ENCODE results near the gene ECI2. TPM values are rescaled to one million over a fixed set of nuclear protein-coding genes. Genes with fewer than 3 reads are reported as not detected.

The ECI2 gene
- total RNA-seq, 1 donor from 2014 or later = 48.0 TPM

DNA sequence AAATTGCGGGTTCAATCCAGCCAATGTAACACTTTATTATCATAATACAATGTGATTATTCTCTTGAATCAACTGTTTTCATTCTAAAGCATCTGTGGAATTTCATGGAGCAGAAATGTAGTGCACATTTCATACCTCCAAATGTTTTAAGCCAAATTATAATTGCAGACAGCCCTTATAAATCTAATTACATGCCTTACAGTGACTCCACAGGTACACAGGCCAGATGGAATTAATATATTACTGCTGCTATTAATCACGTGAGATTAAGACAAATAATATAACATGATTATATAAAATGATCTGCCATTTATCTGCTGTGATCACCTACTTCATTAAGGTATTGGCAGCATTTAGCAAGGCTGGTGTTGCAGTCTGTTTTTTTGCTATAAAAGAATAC lies 9.7 kb upstream of the ECI2 start:
- Histone ChIP-seq H3K36me3 (ENCODE audit: control insufficient read depth in 3 of 3, insufficient read depth in 3 of 3, low read length in 3 of 3) (no peaks in the 10 kb centered on the region), H3K4me3 (ENCODE audit: low read length in 3 of 3) (no peak overlapping the region), H3K9ac (ENCODE audit: low read depth in 1 of 3, low read length in 3 of 3) (no peak overlapping the region), H3K9me3 (ENCODE audit: control insufficient read depth in 3 of 3, low read length in 3 of 3) (no peaks in the 10 kb centered on the region), H3K27me3 (ENCODE audit: control insufficient read depth in 3 of 3, insufficient read depth in 3 of 3, low read length in 3 of 3) (no peaks in the 10 kb centered on the region), H3K4me1 (ENCODE audit: control insufficient read depth in 3 of 3, insufficient read depth in 3 of 3, low read length in 3 of 3) (no peaks in the 10 kb centered on the region), H3K27ac (ENCODE audit: low read depth, low read length) (no peak overlapping the region)

DNA sequence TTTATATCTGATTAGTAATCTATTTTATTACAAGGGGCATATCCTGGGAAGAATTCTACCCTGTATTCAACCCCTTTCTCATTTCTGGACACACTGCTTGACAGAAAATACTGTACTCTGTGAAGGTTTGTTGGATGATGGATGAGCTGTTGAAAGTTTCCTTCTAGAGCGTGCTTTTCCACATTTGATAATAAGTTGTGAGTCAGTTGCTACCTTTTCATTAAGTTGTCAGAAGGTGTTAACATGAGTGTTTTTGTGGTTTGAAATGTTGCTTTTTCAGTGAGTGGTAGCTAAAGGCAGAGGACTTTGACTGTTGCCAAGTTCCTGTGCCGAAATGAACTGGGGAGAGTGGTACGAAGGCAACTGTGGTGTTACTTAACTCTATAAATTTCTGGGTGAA lies 3.9 kb upstream of the ECI2 start:
- no peak overlapping the region for H3K4me3 ChIP-seq (ENCODE audit: low read length in 3 of 3)
- no peaks in the 10 kb centered on the region for H3K36me3 ChIP-seq (ENCODE audit: control insufficient read depth in 3 of 3, insufficient read depth in 3 of 3, low read length in 3 of 3)
- H3K9me3 ChIP-seq (ENCODE audit: control insufficient read depth in 3 of 3, low read length in 3 of 3) = no peaks in the 10 kb centered on the region
- no peaks in the 10 kb centered on the region for H3K27me3 ChIP-seq (ENCODE audit: control insufficient read depth in 3 of 3, insufficient read depth in 3 of 3, low read length in 3 of 3)
- no peak overlapping the region for H3K9ac ChIP-seq (ENCODE audit: low read depth in 1 of 3, low read length in 3 of 3)
- peaks cover 4 to 11% (median 7%) of the 10 kb centered on the region in 3 donors for H3K4me1 ChIP-seq (ENCODE audit: control insufficient read depth in 3 of 3, insufficient read depth in 3 of 3, low read length in 3 of 3)
- H3K27ac ChIP-seq (ENCODE audit: low read depth, low read length) = no peak overlapping the region

DNA sequence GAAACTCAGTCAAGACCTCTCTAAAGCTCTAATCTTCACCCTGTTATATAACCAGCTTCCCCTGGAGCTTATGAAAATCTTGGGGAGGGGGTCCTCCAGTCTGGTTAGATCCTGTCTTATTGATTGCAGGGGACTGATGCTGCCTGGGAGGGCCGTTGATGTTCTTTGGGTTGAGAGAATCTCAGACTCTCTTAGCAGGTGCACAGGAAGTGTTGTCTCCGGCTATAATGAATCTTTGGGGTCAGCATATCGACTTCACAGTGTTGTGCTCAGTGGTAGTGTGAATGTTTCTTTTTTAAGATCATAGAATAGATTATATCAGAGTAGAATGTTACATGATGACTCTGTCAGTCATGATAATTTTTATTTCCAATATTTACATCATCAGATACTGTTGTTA lies 2.8 kb upstream of the ECI2 start:
- no peak overlapping the region for H3K4me3 ChIP-seq (ENCODE audit: low read length in 3 of 3)
- no peaks in the 10 kb centered on the region for H3K36me3 ChIP-seq (ENCODE audit: control insufficient read depth in 3 of 3, insufficient read depth in 3 of 3, low read length in 3 of 3)
- H3K9me3 ChIP-seq (ENCODE audit: control insufficient read depth in 3 of 3, low read length in 3 of 3) = no peaks in the 10 kb centered on the region
- no peaks in the 10 kb centered on the region for H3K27me3 ChIP-seq (ENCODE audit: control insufficient read depth in 3 of 3, insufficient read depth in 3 of 3, low read length in 3 of 3)
- no peak overlapping the region for H3K9ac ChIP-seq (ENCODE audit: low read depth in 1 of 3, low read length in 3 of 3)
- H3K4me1 ChIP-seq (ENCODE audit: control insufficient read depth in 3 of 3, insufficient read depth in 3 of 3, low read length in 3 of 3) = peaks cover 11 to 19% (median 14%) of the 10 kb centered on the region in 3 donors
- H3K27ac ChIP-seq (ENCODE audit: low read depth, low read length) = no peak overlapping the region

DNA sequence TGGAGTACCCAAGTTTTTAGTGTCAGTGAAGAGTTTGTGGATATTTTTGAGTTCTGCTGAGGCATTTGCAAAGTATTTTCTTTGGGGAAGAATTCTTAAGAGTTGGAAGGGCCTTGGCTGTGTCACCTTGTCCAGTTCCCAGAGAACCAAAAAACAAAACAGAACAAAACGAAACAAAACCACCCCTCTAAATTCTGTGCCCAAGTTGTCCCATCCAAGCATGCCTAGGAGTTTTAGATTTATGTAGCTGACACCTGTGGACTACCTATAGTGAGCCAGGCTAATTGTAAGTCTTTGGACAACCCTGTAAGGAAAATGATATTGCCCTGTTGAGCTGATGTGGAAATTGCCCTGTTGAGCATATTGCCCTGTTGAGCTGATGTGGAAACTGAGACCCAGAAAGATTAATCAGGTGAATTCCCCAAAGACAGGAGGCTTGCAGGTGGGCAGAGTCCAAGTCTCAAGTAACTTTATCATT lies 1.0 kb upstream of the ECI2 start:
- no peaks in the 10 kb centered on the region for H3K27me3 ChIP-seq (ENCODE audit: control insufficient read depth in 3 of 3, insufficient read depth in 3 of 3, low read length in 3 of 3)
- no peaks in the 10 kb centered on the region for H3K9me3 ChIP-seq (ENCODE audit: control insufficient read depth in 3 of 3, low read length in 3 of 3)
- peaks cover 11 to 19% (median 14%) of the 10 kb centered on the region in 3 donors for H3K4me1 ChIP-seq (ENCODE audit: control insufficient read depth in 3 of 3, insufficient read depth in 3 of 3, low read length in 3 of 3)
- peak overlapping the region; percentile 73 to 91 (median 84) for H3K9ac ChIP-seq (ENCODE audit: low read depth in 1 of 3, low read length in 3 of 3)
- H3K27ac ChIP-seq (ENCODE audit: low read depth, low read length) = peak overlapping the region; percentile 68
- peak overlapping the region; percentile 69 to 90 (median 88) for H3K4me3 ChIP-seq (ENCODE audit: low read length in 3 of 3)
- peaks cover 6 to 11% (median 6%) of the 10 kb centered on the region in 3 donors for H3K36me3 ChIP-seq (ENCODE audit: control insufficient read depth in 3 of 3, insufficient read depth in 3 of 3, low read length in 3 of 3)

DNA sequence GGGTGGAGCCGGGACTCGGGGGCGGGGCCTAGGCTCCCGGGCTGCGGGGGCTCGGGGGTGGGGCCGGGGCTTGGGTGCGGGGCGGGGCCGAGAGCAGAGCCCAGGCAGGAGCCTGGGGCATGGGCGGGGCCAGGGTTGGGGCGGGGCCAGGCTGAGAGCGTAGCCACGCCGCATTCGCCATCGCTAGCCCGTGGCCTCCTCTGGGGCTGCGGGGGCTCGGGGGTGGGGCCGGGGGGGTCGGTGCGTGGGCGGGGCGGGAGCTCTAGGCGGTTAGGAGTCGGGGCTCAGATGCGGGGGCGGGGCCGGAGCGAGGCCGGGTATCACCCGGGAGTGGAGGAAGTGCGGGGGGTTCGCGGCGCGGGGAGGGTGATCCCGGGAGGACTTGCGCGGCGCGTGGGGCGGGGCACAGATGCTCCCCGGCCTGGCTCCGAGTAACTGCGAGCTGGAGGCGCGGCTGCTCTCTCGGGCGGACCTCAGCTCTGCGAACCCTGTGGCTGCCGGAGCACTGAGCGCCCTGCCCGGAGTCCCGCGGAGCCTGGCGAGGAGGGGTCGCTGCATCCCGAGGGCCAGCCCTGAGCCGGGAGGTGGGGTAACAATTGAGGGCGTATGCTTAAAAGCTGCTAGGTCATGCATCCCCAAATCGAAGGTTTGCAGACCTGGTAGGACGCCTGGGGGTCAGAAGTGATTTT lies 434 bp upstream of the ECI2 start:
- Histone ChIP-seq H3K27ac (ENCODE audit: low read depth, low read length) (peak overlapping the region; percentile 68), H3K9me3 (ENCODE audit: control insufficient read depth in 3 of 3, low read length in 3 of 3) (no peaks in the 10 kb centered on the region), H3K9ac (ENCODE audit: low read depth in 1 of 3, low read length in 3 of 3) (peak overlapping the region; percentile 73 to 91 (median 84)), H3K36me3 (ENCODE audit: control insufficient read depth in 3 of 3, insufficient read depth in 3 of 3, low read length in 3 of 3) (peaks cover 6 to 11% (median 7%) of the 10 kb centered on the region in 3 donors), H3K27me3 (ENCODE audit: control insufficient read depth in 3 of 3, insufficient read depth in 3 of 3, low read length in 3 of 3) (no peaks in the 10 kb centered on the region), H3K4me1 (ENCODE audit: control insufficient read depth in 3 of 3, insufficient read depth in 3 of 3, low read length in 3 of 3) (peaks cover 11 to 19% (median 14%) of the 10 kb centered on the region in 3 donors), H3K4me3 (ENCODE audit: low read length in 3 of 3) (peak overlapping the region; percentile 69 to 90 (median 88))

DNA sequence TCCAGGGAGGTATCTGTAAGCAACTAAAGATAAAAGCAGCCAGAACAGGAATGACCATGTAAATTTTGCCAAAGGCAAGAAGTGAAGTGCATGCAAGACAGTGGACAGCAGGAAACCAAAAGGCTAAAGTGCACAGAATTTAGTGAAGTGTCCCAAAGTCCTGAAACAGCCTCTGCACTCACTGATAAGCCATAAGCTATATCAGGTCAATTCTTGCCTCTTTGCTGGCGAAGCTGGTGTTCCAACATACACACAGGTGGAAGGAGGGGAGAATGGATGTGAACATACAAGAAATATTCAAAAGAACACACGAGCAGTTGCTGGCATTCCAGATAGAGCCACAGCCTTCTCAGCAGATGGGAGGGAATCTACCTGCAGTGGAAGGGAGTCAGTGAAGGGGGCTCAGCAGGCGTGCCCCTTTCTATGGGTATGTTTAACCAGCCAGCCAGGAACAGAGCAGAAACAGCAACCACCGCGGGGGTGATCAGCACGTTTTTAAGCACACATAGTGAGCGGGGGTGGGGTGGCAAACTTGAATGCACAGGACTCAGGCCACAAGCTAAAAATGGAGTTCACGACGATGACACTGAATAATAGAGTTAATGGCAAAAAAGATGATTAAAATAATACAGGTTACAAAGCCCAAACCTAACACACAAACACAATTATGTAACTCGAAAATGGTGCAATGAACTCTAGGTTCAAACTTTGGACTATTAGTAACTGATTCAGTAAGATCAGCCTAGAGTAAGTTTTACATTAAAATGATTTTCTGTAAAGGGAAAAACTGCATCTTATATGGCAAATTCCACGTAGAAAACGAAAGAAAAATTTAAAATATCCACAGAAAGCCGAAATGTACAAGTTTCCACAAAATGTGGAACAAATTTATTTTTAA lies 1.2 kb downstream of the ECI2 start:
- Histone ChIP-seq H3K4me1 (ENCODE audit: control insufficient read depth in 3 of 3, insufficient read depth in 3 of 3, low read length in 3 of 3) (peaks cover 14 to 19% (median 15%) of the 10 kb centered on the region in 3 donors), H3K9ac (ENCODE audit: low read depth in 1 of 3, low read length in 3 of 3) (peak overlapping the region; percentile 90 to 95 (median 94)), H3K9me3 (ENCODE audit: control insufficient read depth in 3 of 3, low read length in 3 of 3) (no peaks in the 10 kb centered on the region), H3K36me3 (ENCODE audit: control insufficient read depth in 3 of 3, insufficient read depth in 3 of 3, low read length in 3 of 3) (peaks cover 15 to 26% (median 23%) of the 10 kb centered on the region in 3 donors), H3K4me3 (ENCODE audit: low read length in 3 of 3) (peak overlapping the region; percentile 94), H3K27me3 (ENCODE audit: control insufficient read depth in 3 of 3, insufficient read depth in 3 of 3, low read length in 3 of 3) (no peaks in the 10 kb centered on the region), H3K27ac (ENCODE audit: low read depth, low read length) (peak overlapping the region; percentile 84)

DNA sequence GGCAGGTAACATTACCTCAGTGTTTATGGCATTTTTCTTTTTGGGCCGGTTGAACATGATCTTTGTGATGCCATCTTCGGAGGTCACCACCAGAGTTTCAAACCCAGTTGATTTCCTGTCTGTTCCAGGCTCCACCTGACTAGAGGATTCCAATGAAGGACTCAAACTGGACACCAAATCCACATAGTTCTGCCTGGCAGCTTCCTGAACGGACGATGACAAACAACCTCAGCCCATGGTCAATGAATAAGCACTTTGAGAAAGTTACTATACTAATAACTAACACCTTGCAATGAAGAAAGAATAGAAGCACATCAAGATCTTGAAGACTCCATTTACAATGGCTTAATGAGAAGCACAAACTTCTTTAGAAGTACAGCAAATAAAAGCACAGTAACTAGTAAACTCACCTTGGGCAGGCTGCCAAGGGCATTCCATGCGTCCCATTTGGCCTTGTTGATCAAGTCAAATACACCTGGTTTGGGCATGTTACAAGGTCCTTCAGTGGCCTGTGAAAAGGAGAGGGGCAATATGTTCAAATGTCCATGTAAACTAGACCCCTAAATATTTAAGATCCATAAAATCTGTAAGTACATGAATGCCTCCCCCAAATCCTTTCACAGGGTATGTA lies 4.9 kb downstream of the ECI2 start:
- no peak overlapping the region for H3K9ac ChIP-seq (ENCODE audit: low read depth in 1 of 3, low read length in 3 of 3)
- no peaks in the 10 kb centered on the region for H3K9me3 ChIP-seq (ENCODE audit: control insufficient read depth in 3 of 3, low read length in 3 of 3)
- H3K36me3 ChIP-seq (ENCODE audit: control insufficient read depth in 3 of 3, insufficient read depth in 3 of 3, low read length in 3 of 3) = peaks cover 25 to 55% (median 43%) of the 10 kb centered on the region in 3 donors
- H3K4me3 ChIP-seq (ENCODE audit: low read length in 3 of 3) = no peak overlapping the region
- H3K27me3 ChIP-seq (ENCODE audit: control insufficient read depth in 3 of 3, insufficient read depth in 3 of 3, low read length in 3 of 3) = no peaks in the 10 kb centered on the region
- H3K27ac ChIP-seq (ENCODE audit: low read depth, low read length) = no peak overlapping the region
- H3K4me1 ChIP-seq (ENCODE audit: control insufficient read depth in 3 of 3, insufficient read depth in 3 of 3, low read length in 3 of 3) = peaks cover 10 to 14% (median 11%) of the 10 kb centered on the region in 3 donors

DNA sequence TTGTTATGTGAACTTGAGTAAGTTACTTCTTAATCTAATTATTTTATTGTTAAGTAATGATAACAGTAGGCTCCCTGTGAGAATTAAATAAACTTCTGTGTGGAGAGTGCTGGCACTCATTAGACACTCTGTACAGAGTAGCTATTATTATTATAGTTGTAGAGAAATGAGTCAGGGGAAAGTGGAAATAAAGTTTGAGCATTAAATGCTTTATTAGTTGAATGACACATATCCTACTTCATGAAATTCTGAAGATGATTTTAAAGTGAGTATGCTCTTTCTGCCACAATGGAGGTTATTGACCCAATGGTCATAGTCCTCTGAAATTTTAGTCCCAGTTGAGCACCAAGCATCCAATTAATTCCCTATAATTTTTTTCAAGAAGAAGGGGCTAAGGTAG lies 5.9 kb downstream of the ECI2 start:
- H3K27me3 ChIP-seq (ENCODE audit: control insufficient read depth in 3 of 3, insufficient read depth in 3 of 3, low read length in 3 of 3) = no peaks in the 10 kb centered on the region
- H3K9ac ChIP-seq (ENCODE audit: low read depth in 1 of 3, low read length in 3 of 3) = no peak overlapping the region
- peaks cover 30 to 64% (median 53%) of the 10 kb centered on the region in 3 donors for H3K36me3 ChIP-seq (ENCODE audit: control insufficient read depth in 3 of 3, insufficient read depth in 3 of 3, low read length in 3 of 3)
- no peak overlapping the region for H3K4me3 ChIP-seq (ENCODE audit: low read length in 3 of 3)
- peaks cover 9 to 11% (median 10%) of the 10 kb centered on the region in 3 donors for H3K4me1 ChIP-seq (ENCODE audit: control insufficient read depth in 3 of 3, insufficient read depth in 3 of 3, low read length in 3 of 3)
- no peaks in the 10 kb centered on the region for H3K9me3 ChIP-seq (ENCODE audit: control insufficient read depth in 3 of 3, low read length in 3 of 3)
- no peak overlapping the region for H3K27ac ChIP-seq (ENCODE audit: low read depth, low read length)

DNA sequence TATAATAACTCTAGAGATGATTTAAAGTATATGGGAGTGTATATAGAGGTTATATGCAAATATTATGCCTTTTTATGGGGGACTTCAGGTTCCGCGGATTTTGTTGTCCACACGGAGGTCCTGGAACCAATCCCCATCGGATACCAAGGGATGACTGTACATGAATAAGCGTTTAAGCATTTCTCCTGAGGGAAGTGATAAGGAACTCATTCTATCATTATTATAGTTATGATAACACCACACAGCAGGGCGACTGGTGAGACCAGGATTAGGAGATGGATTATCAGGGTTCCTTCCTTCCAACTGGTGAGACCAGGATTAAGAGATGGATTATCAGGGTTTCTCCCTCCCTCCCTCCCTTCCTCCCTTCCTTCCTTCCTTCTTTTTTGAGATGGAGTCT lies 6.6 kb downstream of the ECI2 start:
- peaks cover 30 to 70% (median 60%) of the 10 kb centered on the region in 3 donors for H3K36me3 ChIP-seq (ENCODE audit: control insufficient read depth in 3 of 3, insufficient read depth in 3 of 3, low read length in 3 of 3)

More for the DNA sequence above, 6.6 kb downstream of the ECI2 start:
- Histone ChIP-seq H3K9ac (ENCODE audit: low read depth in 1 of 3, low read length in 3 of 3) (no peak overlapping the region), H3K4me1 (ENCODE audit: control insufficient read depth in 3 of 3, insufficient read depth in 3 of 3, low read length in 3 of 3) (peaks cover 2 to 6% (median 3%) of the 10 kb centered on the region in 3 donors), H3K27ac (ENCODE audit: low read depth, low read length) (no peak overlapping the region), H3K4me3 (ENCODE audit: low read length in 3 of 3) (no peak overlapping the region), H3K27me3 (ENCODE audit: control insufficient read depth in 3 of 3, insufficient read depth in 3 of 3, low read length in 3 of 3) (no peaks in the 10 kb centered on the region), H3K9me3 (ENCODE audit: control insufficient read depth in 3 of 3, low read length in 3 of 3) (no peaks in the 10 kb centered on the region)
